Gastroesophageal sphincter (tissue), 4 donors: ENCODE results near the gene PPP2R5D. TPM values are rescaled to one million over a fixed set of nuclear protein-coding genes. Genes with fewer than 3 reads are reported as not detected.

ENCODE experiments used
- ATAC-seq: fragments of 150-250 bp; one replicate; pipeline ENCODE4 v1.9.1; 2016; ENCODE audit warnings: mild to moderate bottlenecking, moderate library complexity
- H3K27ac ChIP-seq, 4 donors: fragments of 200-600 bp; sonication (generic) in 3 of 4; 1 replicate in 3 of 4; 2 replicates in 1 of 4; pipeline ENCODE4 v1.5.1; 2016 to 2019
- H3K27me3 ChIP-seq: fragments of 200-600 bp; sonication (generic); one replicate; pipeline ENCODE4 v1.5.1; 2019
- H3K36me3 ChIP-seq, 2 donors: fragments of 200-600 bp; sonication (generic); one replicate each; pipeline ENCODE4 v1.5.1; 2019; ENCODE audit warnings: control low read depth in 1 of 2
- H3K4me1 ChIP-seq, 3 donors: fragments of 200-600 bp; sonication (generic); 1 replicate in 2 of 3; 2 replicates in 1 of 3; pipeline ENCODE4 v1.5.1; 2016 to 2019; ENCODE audit warnings: control low read depth in 2 of 3
- H3K4me3 ChIP-seq, 2 donors: fragments of 200-600 bp; sonication (generic); one replicate each; pipeline ENCODE4 v1.5.1; 2019; ENCODE audit warnings: mild to moderate bottlenecking in 1 of 2, moderate library complexity in 1 of 2
- H3K9me3 ChIP-seq, 3 donors: fragments of 200-600 bp; sonication (generic); one replicate each; pipeline ENCODE4 v1.5.1; 2017 to 2019; ENCODE audit warnings: control low read depth in 2 of 3
- CTCF ChIP-seq, 4 experiments: fragments of 200-600 bp in 2 of 4; fragments of 450-650 bp in 2 of 4; sonication (generic) in 1 of 4; IDR thresholded peaks; one replicate each; pipeline ENCODE4 v1.5.1; 2017 to 2019; ENCODE audit warnings: antibody characterized with exemption in 4 of 4, mild to moderate bottlenecking in 2 of 4, moderate library complexity in 2 of 4
- EP300 ChIP-seq: sonication (generic); formaldehyde crosslinking; IDR thresholded peaks from one replicate; pipeline ENCODE4 v1.6.1; 2017; ENCODE audit warnings: antibody characterized with exemption, mild to moderate bottlenecking
- POLR2A ChIP-seq, 2 donors: fragments of 450-650 bp; IDR thresholded peaks; one replicate each; pipeline ENCODE4 v1.6.1; 2017; ENCODE audit warnings: antibody characterized with exemption in 2 of 2, mild to moderate bottlenecking in 2 of 2, moderate library complexity in 1 of 2
- POLR2AphosphoS5 ChIP-seq: sonication (generic); formaldehyde crosslinking; IDR thresholded peaks from one replicate; pipeline ENCODE4 v1.6.1; 2017; ENCODE audit warnings: antibody characterized with exemption
- WGBS, 2 donors: methylation state at CpG; one replicate each; pipeline ENCODE4 v1.1.5; 2018; ENCODE audit warnings: low coverage in 1 of 2; 5-methylcytosine and 5-hydroxymethylcytosine counted together
- total RNA-seq, 4 donors: library from RNA; depleted of rRNA; stranded (reverse); fragments of >200 nt; gene quantifications; one replicate each; pipeline ENCODE4 v1.1.0, GENCODE V29; 2016

PPP2R5D gene
- total RNA-seq, 4 donors from 2014 or later: 30.0 to 45.1 (median 36.3) TPM

GRCh38 chr6:42968783-42969182 is 15.6 kb upstream of the PPP2R5D start:
- TF ChIP-seq POLR2AphosphoS5: no peak
- no peak for TF ChIP-seq EP300
- TF ChIP-seq POLR2A (IDR thresholded peaks at IDR 0.05): no peak
- TF ChIP-seq CTCF (IDR thresholded peaks at IDR 0.05): no peak
- Histone ChIP-seq H3K36me3 (peaks cover 0 to 63% of the 10 kb centered on the region in 2 donors), H3K9me3 (no peaks in the 10 kb centered on the region), H3K4me3 (no peak overlapping the region), H3K27ac (no peak overlapping the region), H3K27me3 (no peaks in the 10 kb centered on the region), H3K4me1 (peaks cover 0 to 5% (median 0%) of the 10 kb centered on the region in 3 donors)
- WGBS, 2 donors: 61 to 100% methylated on average over 2 to 3 of the region's 4 CpGs
- no peak for ATAC-seq

- no peaks in the 10 kb centered on the region for H3K9me3 ChIP-seq
- H3K4me3 ChIP-seq: no peak overlapping the region
- TF ChIP-seq POLR2A (IDR thresholded peaks at IDR 0.05) (no peak), EP300 (no peak), CTCF (IDR thresholded peaks at IDR 0.05) (no peak), POLR2AphosphoS5 (no peak)
- H3K36me3 ChIP-seq: peaks cover 0 to 57% of the 10 kb centered on the region in 2 donors
- H3K27me3 ChIP-seq: no peaks in the 10 kb centered on the region
- no peak for ATAC-seq
- H3K4me1 ChIP-seq: peaks cover 0 to 5% (median 0%) of the 10 kb centered on the region in 3 donors
- 89% methylated on average over 1 of the region's 2 CpGs; no CpG with 5 or more reads in 1 of the 2 donors for WGBS, 2 donors
- H3K27ac ChIP-seq: no peak overlapping the region
Measured at GRCh38 chr6:42969431-42969830, 14.9 kb upstream of the PPP2R5D start.

GRCh38 chr6:42969934-42970333 is 14.4 kb upstream of the PPP2R5D start:
- Histone ChIP-seq H3K27me3 (no peaks in the 10 kb centered on the region), H3K27ac (no peak overlapping the region), H3K4me3 (no peak overlapping the region), H3K36me3 (peaks cover 0 to 51% of the 10 kb centered on the region in 2 donors), H3K9me3 (no peaks in the 10 kb centered on the region), H3K4me1 (peaks cover 0 to 5% (median 0%) of the 10 kb centered on the region in 3 donors)
- no peak for ATAC-seq
- no peak for TF ChIP-seq POLR2AphosphoS5
- TF ChIP-seq POLR2A (IDR thresholded peaks at IDR 0.05): no peak
- no peak for TF ChIP-seq CTCF (IDR thresholded peaks at IDR 0.05)
- no peak for TF ChIP-seq EP300
- WGBS, 2 donors: 60 to 75% methylated on average over 1 of the region's 4 CpGs

GRCh38 chr6:42970871-42971612 is 13.3 kb upstream of the PPP2R5D start:
- no peak for TF ChIP-seq CTCF (IDR thresholded peaks at IDR 0.05)
- TF ChIP-seq POLR2AphosphoS5: no peak
- no peak for TF ChIP-seq EP300
- TF ChIP-seq POLR2A (IDR thresholded peaks at IDR 0.05): no peak
- 76 to 79% methylated on average over 4 of the region's 4 CpGs for WGBS, 2 donors
- Histone ChIP-seq H3K27me3 (no peaks in the 10 kb centered on the region), H3K27ac (no peak overlapping the region), H3K9me3 (no peaks in the 10 kb centered on the region), H3K36me3 (peaks cover 0 to 40% of the 10 kb centered on the region in 2 donors), H3K4me1 (peaks cover 0 to 6% (median 0%) of the 10 kb centered on the region in 3 donors), H3K4me3 (no peak overlapping the region)
- ATAC-seq: no peak

GRCh38 chr6:42971746-42972327 is 12.5 kb upstream of the PPP2R5D start:
- Histone ChIP-seq H3K36me3 (peaks cover 0 to 32% of the 10 kb centered on the region in 2 donors), H3K27ac (no peak overlapping the region), H3K9me3 (no peaks in the 10 kb centered on the region), H3K4me3 (no peak overlapping the region), H3K27me3 (no peaks in the 10 kb centered on the region), H3K4me1 (peaks cover 0 to 13% (median 0%) of the 10 kb centered on the region in 3 donors)
- TF ChIP-seq POLR2AphosphoS5 (no peak), EP300 (no peak), POLR2A (IDR thresholded peaks at IDR 0.05) (no peak), CTCF (IDR thresholded peaks at IDR 0.05) (no peak)
- ATAC-seq: no peak
- 87 to 92% methylated on average over 3 of the region's 3 CpGs for WGBS, 2 donors
